Hepatocyte (in vitro differentiated cells): ENCODE measurements around the gene OR52W1. TPM values are rescaled to one million over a fixed set of nuclear protein-coding genes. Genes with fewer than 3 reads are reported as not detected.

Experiments
- DNase-seq: peaks from one replicate; pipeline ENCODE4 v3.0.0-alpha.2; 2016; ENCODE audit warnings: low spot score
- H2AFZ ChIP-seq: fragments of 200-600 bp; sonication (generic); 2 replicates; pipeline ENCODE4 v1.6.0; 2016; ENCODE audit warnings: antibody characterized with exemption, mild to moderate bottlenecking
- H3K27ac ChIP-seq: fragments of 200-600 bp; sonication (generic); 2 replicates; pipeline ENCODE4 v1.5.1; 2016; ENCODE audit warnings: mild to moderate bottlenecking
- H3K27me3 ChIP-seq: fragments of 200-600 bp; sonication (generic); 2 replicates; pipeline ENCODE4 v1.6.1; 2016
- H3K36me3 ChIP-seq: fragments of 200-600 bp; sonication (generic); replicated peaks from 2 replicates; pipeline ENCODE4 v1.5.1; 2016; ENCODE audit warnings: low read depth; ENCODE audit not compliant: insufficient read depth
- H3K4me1 ChIP-seq: fragments of 200-600 bp; sonication (generic); 2 replicates; pipeline ENCODE4 v1.5.1; 2016; ENCODE audit warnings: mild to moderate bottlenecking, moderate library complexity; ENCODE audit not compliant: insufficient read depth
- H3K4me2 ChIP-seq: fragments of 200-600 bp; sonication (generic); 2 replicates; pipeline ENCODE4 v1.6.0; 2016
- H3K4me3 ChIP-seq: fragments of 200-600 bp; sonication (generic); 2 replicates; pipeline ENCODE4 v1.5.1; 2016; ENCODE audit warnings: mild to moderate bottlenecking
- H3K79me2 ChIP-seq: fragments of 200-600 bp; sonication (generic); 2 replicates; pipeline ENCODE4 v1.6.0; 2017; ENCODE audit warnings: mild to moderate bottlenecking
- H3K9me2 ChIP-seq: fragments of 200-600 bp; sonication (generic); replicated peaks from 2 replicates; pipeline ENCODE4 v1.6.0; 2017; ENCODE audit warnings: mild to moderate bottlenecking; ENCODE audit not compliant: insufficient read depth
- H3K9me3 ChIP-seq: fragments of 200-600 bp; sonication (generic); 2 replicates; pipeline ENCODE4 v1.5.1; 2016; ENCODE audit warnings: low read depth, mild to moderate bottlenecking
- H4K20me1 ChIP-seq: fragments of 200-600 bp; sonication (generic); 2 replicates; pipeline ENCODE4 v1.6.0; 2016; ENCODE audit warnings: mild to moderate bottlenecking; ENCODE audit not compliant: insufficient read depth, poor library complexity, severe bottlenecking
- CTCF ChIP-seq: fragments of 200-600 bp; sonication (generic); IDR thresholded peaks from 2 replicates; pipeline ENCODE4 v1.5.1; 2016; ENCODE audit warnings: antibody characterized with exemption, mild to moderate bottlenecking; ENCODE audit not compliant: poor library complexity
- EZH2 ChIP-seq: fragments of 200-600 bp; sonication (generic); IDR thresholded peaks from 2 replicates; pipeline ENCODE4 v1.6.1; 2016; ENCODE audit warnings: antibody characterized with exemption, mild to moderate bottlenecking, borderline replicate concordance
- EZH2phosphoT487 ChIP-seq: fragments of 200-600 bp; sonication (generic); IDR thresholded peaks from one replicate; pipeline ENCODE4 v1.6.1; 2018; ENCODE audit warnings: antibody characterized with exemption, mild to moderate bottlenecking, low read depth, moderate library complexity; ENCODE audit not compliant: unreplicated experiment, severe bottlenecking
- WGBS: methylation state at CpG from one replicate; pipeline ENCODE4 v1.1.6; 2016; ENCODE audit warnings: low lambda C conversion rate; ENCODE audit errors: missing lambda C conversion rate; 5-methylcytosine and 5-hydroxymethylcytosine counted together
- polyA plus RNA-seq: library from polyadenylated mRNA; unstranded; fragments of >200 nt; fragmentation: Nextera tagmentation; extraction: Ambion mirVana; gene quantifications from 2 replicates; pipeline ENCODE4 v1.2.1, GENCODE V29; 2016
- total RNA-seq: library from RNA; depleted of rRNA; stranded (reverse); fragments of >200 nt; gene quantifications from 2 replicates; pipeline ENCODE4 v1.2.3, GENCODE V29; 2014

Gene OR52W1, protein sequence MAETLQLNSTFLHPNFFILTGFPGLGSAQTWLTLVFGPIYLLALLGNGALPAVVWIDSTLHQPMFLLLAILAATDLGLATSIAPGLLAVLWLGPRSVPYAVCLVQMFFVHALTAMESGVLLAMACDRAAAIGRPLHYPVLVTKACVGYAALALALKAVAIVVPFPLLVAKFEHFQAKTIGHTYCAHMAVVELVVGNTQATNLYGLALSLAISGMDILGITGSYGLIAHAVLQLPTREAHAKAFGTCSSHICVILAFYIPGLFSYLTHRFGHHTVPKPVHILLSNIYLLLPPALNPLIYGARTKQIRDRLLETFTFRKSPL
- total RNA-seq (not detected in 2 replicates), polyA plus RNA-seq (not detected in 2 replicates)

DNA sequence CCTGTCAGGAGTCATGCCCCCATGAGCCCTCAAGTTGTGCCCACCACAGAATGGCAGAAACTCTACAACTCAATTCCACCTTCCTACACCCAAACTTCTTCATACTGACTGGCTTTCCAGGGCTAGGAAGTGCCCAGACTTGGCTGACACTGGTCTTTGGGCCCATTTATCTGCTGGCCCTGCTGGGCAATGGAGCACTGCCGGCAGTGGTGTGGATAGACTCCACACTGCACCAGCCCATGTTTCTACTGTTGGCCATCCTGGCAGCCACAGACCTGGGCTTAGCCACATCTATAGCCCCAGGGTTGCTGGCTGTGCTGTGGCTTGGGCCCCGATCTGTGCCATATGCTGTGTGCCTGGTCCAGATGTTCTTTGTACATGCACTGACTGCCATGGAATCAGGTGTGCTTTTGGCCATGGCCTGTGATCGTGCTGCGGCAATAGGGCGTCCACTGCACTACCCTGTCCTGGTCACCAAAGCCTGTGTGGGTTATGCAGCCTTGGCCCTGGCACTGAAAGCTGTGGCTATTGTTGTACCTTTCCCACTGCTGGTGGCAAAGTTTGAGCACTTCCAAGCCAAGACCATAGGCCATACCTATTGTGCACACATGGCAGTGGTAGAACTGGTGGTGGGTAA, at the start of gene OR52W1:
TSS of gene OR52W1 (plus strand) at position 51 of the 637 bp plus-strand sequence. CDS start at position 51, 0 bp downstream.
- Histone ChIP-seq H4K20me1 (no peaks in the 10 kb centered on the region), H3K27ac (no peak within 1 kb of the TSS), H2AFZ (no peak within 1 kb of the TSS), H3K79me2 (no peaks in the 10 kb centered on the region), H3K4me2 (no peak within 1 kb of the TSS), H3K36me3 (no peaks in the 10 kb centered on the region), H3K27me3 (no peaks in the 10 kb centered on the region), H3K9me2 (no peaks in the 10 kb centered on the region), H3K4me1 (no peaks in the 10 kb centered on the region), H3K9me3 (no peaks in the 10 kb centered on the region), H3K4me3 (no peak within 1 kb of the TSS)
- WGBS, result 95% methylated on average over 5 of the region's 5 CpGs
- no peak for DNase-seq
- TF ChIP-seq EZH2 (no peak), CTCF (no peak), EZH2phosphoT487 (no peak)

DNA sequence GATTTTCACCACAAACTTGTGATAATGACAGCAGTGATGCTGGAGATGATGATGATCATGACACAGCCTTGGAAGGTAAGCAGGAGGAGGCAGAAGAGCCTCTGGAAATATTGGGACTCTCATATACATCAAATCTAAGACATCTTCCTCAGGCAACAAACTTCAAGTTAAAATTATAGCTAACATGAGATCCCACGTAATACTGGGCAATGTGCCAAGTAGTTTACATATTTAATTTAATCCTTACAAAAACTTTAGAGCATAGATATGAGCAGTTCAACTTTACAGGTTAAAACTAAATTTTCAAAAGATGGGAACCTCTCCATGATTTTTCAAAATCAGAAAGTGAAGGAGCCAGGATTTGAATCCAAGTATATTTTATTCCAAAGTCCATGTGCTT, 47.9 kb upstream of the OR52W1 start:
- no peaks in the 10 kb centered on the region for H4K20me1 ChIP-seq
- no peaks in the 10 kb centered on the region for H3K4me1 ChIP-seq
- no peaks in the 10 kb centered on the region for H3K27me3 ChIP-seq
- DNase-seq, result no peak
- no peaks in the 10 kb centered on the region for H3K9me2 ChIP-seq
- 74% methylated on average over 1 of the region's 1 CpG for WGBS
- no peak overlapping the region for H2AFZ ChIP-seq
- H3K27ac ChIP-seq, result no peak overlapping the region
- H3K4me2 ChIP-seq, result no peak overlapping the region
- H3K9me3 ChIP-seq, result no peaks in the 10 kb centered on the region
- H3K4me3 ChIP-seq, result no peak overlapping the region
- no peaks in the 10 kb centered on the region for H3K79me2 ChIP-seq
- TF ChIP-seq EZH2, result no peak
- no peak for TF ChIP-seq CTCF
- no peak for TF ChIP-seq EZH2phosphoT487
- H3K36me3 ChIP-seq, result no peaks in the 10 kb centered on the region

DNA sequence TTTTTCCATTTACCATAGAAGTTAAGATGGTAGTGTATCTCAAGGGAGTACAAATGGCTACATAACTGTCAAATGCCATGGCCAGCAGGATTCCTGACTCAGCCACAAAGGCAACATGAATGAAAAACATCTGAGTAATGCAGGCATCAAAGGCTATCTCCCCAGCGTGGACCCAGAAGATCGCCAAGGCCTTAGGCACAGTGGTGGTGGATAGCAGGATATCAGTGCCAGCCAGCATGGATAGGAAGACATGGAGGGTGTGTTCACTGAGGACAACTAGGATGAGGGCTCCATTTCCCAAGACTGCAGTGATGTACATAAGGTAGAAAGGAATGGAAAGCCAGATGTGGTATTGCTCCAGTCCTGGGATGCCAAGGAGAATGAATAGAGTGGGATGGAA, 46.9 kb upstream of the OR52W1 start:
- WGBS, result 94% methylated on average over 2 of the region's 2 CpGs
- TF ChIP-seq EZH2phosphoT487, result no peak
- TF ChIP-seq CTCF, result no peak
- TF ChIP-seq EZH2, result no peak
- Histone ChIP-seq H4K20me1 (no peaks in the 10 kb centered on the region), H2AFZ (no peak overlapping the region), H3K9me2 (no peaks in the 10 kb centered on the region), H3K27me3 (no peaks in the 10 kb centered on the region), H3K9me3 (no peaks in the 10 kb centered on the region), H3K36me3 (no peaks in the 10 kb centered on the region), H3K27ac (no peak overlapping the region), H3K4me2 (no peak overlapping the region), H3K4me3 (no peak overlapping the region), H3K79me2 (no peaks in the 10 kb centered on the region), H3K4me1 (no peaks in the 10 kb centered on the region)
- DNase-seq, result no peak
